GM18951 (cell line): ENCODE data around the gene ALMS1.

Experiments
- POLR2A ChIP-seq: IDR thresholded peaks from 4 replicates; pipeline ENCODE4 v1.6.1; 2011; ENCODE audit warnings: mild to moderate bottlenecking; ENCODE audit not compliant: insufficient read length, insufficient read depth; ENCODE audit errors: extremely low read depth
- in situ Hi-C: fragments of 300-500 bp; cut with MboI; formaldehyde crosslinking; loops from one replicate; pipeline ENCODE4 v1.12.0; 2022; ENCODE audit warnings: low sequenced_read_pairs, mixed read lengths, inconsistent platforms; ENCODE audit not compliant: unreplicated experiment

The ALMS1 gene

GRCh38 chr2:73373344-73373743 lies 12.3 kb upstream of the ALMS1 start:
- TF ChIP-seq POLR2A = no peak
- in situ Hi-C loops = no loop called here

- no peak for TF ChIP-seq POLR2A
- in situ Hi-C loops = no loop called here
Observed at GRCh38 chr2:73374269-73374668, 11.4 kb upstream of the ALMS1 start.

GRCh38 chr2:73376681-73377080 lies 9.0 kb upstream of the ALMS1 start:
- no peak for TF ChIP-seq POLR2A
- in situ Hi-C loops = no loop called here

- in situ Hi-C loops = no loop called here
- TF ChIP-seq POLR2A = no peak
Observed at GRCh38 chr2:73383036-73383435, 2.6 kb upstream of the ALMS1 start.

GRCh38 chr2:73385123-73385503 lies 523 bp upstream of the ALMS1 start:
- in situ Hi-C loops = no loop called here
- TF ChIP-seq POLR2A = no peak

- in situ Hi-C loops = no loop called here
- TF ChIP-seq POLR2A = no peak
Observed at GRCh38 chr2:73386342-73386868, 769 bp downstream of the ALMS1 start.

GRCh38 chr2:73386894-73387636 lies 1.4 kb downstream of the ALMS1 start:
- no peak for TF ChIP-seq POLR2A
- in situ Hi-C loops = no loop called here

- in situ Hi-C loops = no loop called here
- TF ChIP-seq POLR2A = no peak
Observed at GRCh38 chr2:73402386-73403103, 16.9 kb downstream of the ALMS1 start.

GRCh38 chr2:73403237-73403636 lies 17.6 kb downstream of the ALMS1 start:
- no peak for TF ChIP-seq POLR2A
- in situ Hi-C loops = no loop called here

- TF ChIP-seq POLR2A = no peak
- in situ Hi-C loops = no loop called here
Observed at GRCh38 chr2:73404409-73404808, 18.8 kb downstream of the ALMS1 start.

GRCh38 chr2:73406996-73407395 lies 21.4 kb downstream of the ALMS1 start:
- TF ChIP-seq POLR2A = no peak
- in situ Hi-C loops = no loop called here

GRCh38 chr2:73408198-73408597 lies 22.6 kb downstream of the ALMS1 start:
- TF ChIP-seq POLR2A = no peak
- in situ Hi-C loops = no loop called here

GRCh38 chr2:73414696-73415095 lies 29.1 kb downstream of the ALMS1 start:
- no peak for TF ChIP-seq POLR2A
- in situ Hi-C loops = no loop called here

GRCh38 chr2:73415906-73416305 lies 30.3 kb downstream of the ALMS1 start:
- in situ Hi-C loops = no loop called here
- no peak for TF ChIP-seq POLR2A
